ENCODE data around the gene ERGIC1.

GRCh38 chr5:172911976-172912375 lies 77.9 kb downstream of the ERGIC1 start:
- TF ChIP-seq POLR2A (IDR thresholded peaks at IDR 0.05), result no peak
- TF ChIP-seq CTCF (IDR thresholded peaks at IDR 0.05), result no peak

Measured in body of pancreas (tissue), 4 donors.